HepG2 (cell line): ENCODE results near the gene PRR23A. TPM values are rescaled to one million over a fixed set of nuclear protein-coding genes. Genes with fewer than 3 reads are reported as not detected.

Source experiments
- ATAC-seq: fragments of 200-7000 bp; cut with Tn5 transposase; 3 replicates; pipeline ENCODE4 v1.9.1; 2020; ENCODE audit warnings: mild to moderate bottlenecking, moderate library complexity
- BruUV-seq: library from RNA; stranded (reverse); fragments of 400-500 nt; replicated peaks from 2 replicates; lab custom pipeline; 2021; lab: Mats Ljungman, UMichigan
- CTCF ChIA-PET: fragments of 300-600 bp; formaldehyde crosslinking; extraction: SDS; loops from one replicate; lab custom pipeline; 2021; ENCODE audit warnings: low total read pairs, inconsistent platforms, low intra/inter-chr PET ratio; lab: Yijun Ruan, JAX
- POLR2A ChIA-PET: fragments of 350-600 bp; sonication (Branson Sonifier 250); formaldehyde crosslinking; loops from one replicate; lab custom pipeline; 2020; ENCODE audit warnings: antibody characterized with exemption, inconsistent platforms; lab: Yijun Ruan, JAX
- DNase-seq: peaks from one replicate; pipeline ENCODE4 v3.0.0-alpha.2; 2015; ENCODE audit warnings: low spot score
- FAIRE-seq: peaks from 3 replicates; lab custom pipeline; 2011; peaks lifted over from hg19 to GRCh38; lab: Jason Lieb, UNC
- H2AFZ ChIP-seq: one replicate; pipeline ENCODE4 v1.6.1; 2011; ENCODE audit warnings: low read length, inconsistent platforms
- H3K27ac ChIP-seq: fragments of 300-600 bp; 3 replicates; pipeline ENCODE4 v1.8.0; 2011; ENCODE audit warnings: mixed run types, mild to moderate bottlenecking, mixed read lengths, low read length, inconsistent platforms; ENCODE audit not compliant: insufficient read depth; ENCODE audit errors: extremely low read length
- H3K27me3 ChIP-seq, 2 experiments: fragments of 200-600 bp in 1 of 2; 2 replicates in 1 of 2; 3 replicates in 1 of 2; pipeline versions ENCODE4 v1.6.0 to v1.8.0; 2011; ENCODE audit warnings: low read length in 2 of 2, mild to moderate bottlenecking in 2 of 2, moderate library complexity in 2 of 2, inconsistent platforms in 1 of 2; ENCODE audit not compliant: insufficient read depth in 2 of 2, control insufficient read depth in 1 of 2
- H3K36me3 ChIP-seq, 2 experiments: fragments of 200-600 bp in 1 of 2; replicated peaks in 1 of 2; 2 replicates in 1 of 2; 3 replicates in 1 of 2; pipeline versions ENCODE4 v1.5.1 to v1.8.0; 2011; ENCODE audit warnings: low read length in 2 of 2, inconsistent platforms in 1 of 2; ENCODE audit not compliant: insufficient read depth in 2 of 2, control insufficient read depth in 1 of 2
- H3K4me1 ChIP-seq: 2 replicates; pipeline ENCODE4 v1.5.1; 2012; ENCODE audit warnings: low read length, inconsistent platforms; ENCODE audit not compliant: insufficient read depth
- H3K4me2 ChIP-seq: 2 replicates; pipeline ENCODE4 v1.6.0; 2011; ENCODE audit warnings: low read depth, low read length, inconsistent platforms
- H3K4me3 ChIP-seq, 3 experiments: fragments of 200-600 bp in 1 of 3; sonication (generic), shearing (Covaris generic) in 1 of 3; replicated peaks in 1 of 3; 2 replicates each; pipeline ENCODE4 v1.5.1; 2011 to 2016; ENCODE audit warnings: low read length in 3 of 3, inconsistent platforms in 2 of 3, low read depth in 2 of 3, mild to moderate bottlenecking in 2 of 3, control low read depth in 1 of 3, mixed read lengths in 1 of 3; ENCODE audit not compliant: insufficient read depth in 1 of 3
- H3K79me2 ChIP-seq: one replicate; pipeline ENCODE4 v1.6.1; 2011; ENCODE audit warnings: low read length, inconsistent platforms; ENCODE audit not compliant: insufficient read depth
- H3K9ac ChIP-seq: 2 replicates; pipeline ENCODE4 v1.6.0; 2011; ENCODE audit warnings: mild to moderate bottlenecking, low read depth, low read length, inconsistent platforms; ENCODE audit not compliant: insufficient read depth
- H3K9me3 ChIP-seq: 2 replicates; pipeline ENCODE4 v1.5.1; 2012; ENCODE audit warnings: mild to moderate bottlenecking, low read length
- H4K20me1 ChIP-seq: 2 replicates; pipeline ENCODE4 v1.6.0; 2011; ENCODE audit warnings: inconsistent platforms, mild to moderate bottlenecking, low read length, moderate library complexity; ENCODE audit not compliant: insufficient read depth
- KAT8 ChIP-seq: IDR thresholded peaks from 2 replicates; pipeline ENCODE4 v1.6.1; 2016; ENCODE audit warnings: missing genetic modification reagents, missing compliant biosample characterization
- NR1H2 ChIP-seq: sonication (generic); formaldehyde crosslinking; IDR thresholded peaks from 2 replicates; pipeline ENCODE4 v1.8.1; 2022; ENCODE audit warnings: low read depth, missing genetic modification reagents, borderline replicate concordance
- POLR2A ChIP-seq, 2 experiments: IDR thresholded peaks; 2 replicates each; pipeline ENCODE4 v1.6.1; 2011; ENCODE audit warnings: low read depth in 2 of 2, low read length in 2 of 2, mild to moderate bottlenecking in 1 of 2, moderate library complexity in 1 of 2; ENCODE audit not compliant: insufficient read depth in 1 of 2
- SRSF4 ChIP-seq: fragments of 200-400 bp; formaldehyde crosslinking; IDR thresholded peaks from one replicate; pipeline ENCODE4 v1.6.1; 2018; ENCODE audit warnings: mild to moderate bottlenecking, low read depth, low read length, moderate library complexity; ENCODE audit not compliant: poor library complexity, severe bottlenecking
- ZBTB38 ChIP-seq: sonication (generic); formaldehyde crosslinking; IDR thresholded peaks from 2 replicates; pipeline ENCODE4 v1.5.1; 2020; ENCODE audit warnings: mild to moderate bottlenecking, missing genetic modification reagents
- ZNF101 ChIP-seq: sonication (generic); formaldehyde crosslinking; IDR thresholded peaks from 2 replicates; pipeline ENCODE4 v1.4.0; 2020; ENCODE audit warnings: mild to moderate bottlenecking, low read depth, missing genetic modification reagents, borderline replicate concordance
- ZNF337 ChIP-seq: sonication (generic); formaldehyde crosslinking; IDR thresholded peaks from 2 replicates; pipeline ENCODE4 v1.5.1; 2020; ENCODE audit warnings: missing genetic modification reagents, low read depth, mild to moderate bottlenecking, borderline replicate concordance
- ZNF446 ChIP-seq: sonication (generic); formaldehyde crosslinking; IDR thresholded peaks from 2 replicates; pipeline ENCODE4 v1.5.0; 2020; ENCODE audit warnings: mild to moderate bottlenecking, missing genetic modification reagents
- ZNF543 ChIP-seq: sonication (generic); formaldehyde crosslinking; IDR thresholded peaks from 2 replicates; pipeline ENCODE4 v1.4.0; 2020; ENCODE audit warnings: mild to moderate bottlenecking, missing genetic modification reagents
- ZNF746 ChIP-seq: sonication (generic); formaldehyde crosslinking; IDR thresholded peaks from 2 replicates; pipeline ENCODE4 v1.8.0; 2022; ENCODE audit warnings: mild to moderate bottlenecking, missing genetic modification reagents
- ZNF841 ChIP-seq: sonication (generic); formaldehyde crosslinking; IDR thresholded peaks from 2 replicates; pipeline ENCODE4 v1.8.1; 2023; ENCODE audit warnings: missing genetic modification reagents, borderline replicate concordance
- WGBS: methylation state at CpG from one replicate; pipeline ENCODE4 v1.1.6; 2017; ENCODE audit warnings: low lambda C conversion rate; 5-methylcytosine and 5-hydroxymethylcytosine counted together
- in situ Hi-C: cut with HindIII; loops from 2 replicates; pipeline ENCODE4 v1.10.0; 2017; ENCODE audit warnings: low pct_unique_long_range_greater_than_20kb; ENCODE audit not compliant: extremely low pct_ligation_motif_present
- intact Hi-C: fragments of 100-400 bp; cut with micrococcal nuclease; formaldehyde crosslinking; loops from one replicate; pipeline ENCODE4 v1.10.0; 2022; ENCODE audit not compliant: unreplicated experiment
- polyA plus RNA-seq, 8 experiments: library from polyadenylated mRNA; depleted of rRNA in 3 of 8; stranded (reverse) in 7 of 8; unstranded in 1 of 8; fragments of >200 nt; fragmentation: Illumina TruSeq in 4 of 8; extraction: Trizol in 4 of 8; gene quantifications; 2 replicates each; pipeline versions ENCODE4 v1.2.1 to v1.2.3, GENCODE V29; 2011 to 2016; ENCODE audit warnings: low read depth in 4 of 8, missing spikeins in 1 of 8, mixed read lengths in 1 of 8; ENCODE audit not compliant: insufficient read depth in 1 of 8
- total RNA-seq, 5 experiments: library from RNA; depleted of rRNA; stranded (reverse); fragments of >200 nt; fragmentation: Illumina TruSeq; extraction: Trizol; gene quantifications; 2 replicates each; pipeline ENCODE4 v1.2.3, GENCODE V29; 2016; ENCODE audit warnings: low read depth in 1 of 5
- TF ChIP-seq, protein P1 (sequence below): sonication (generic); formaldehyde crosslinking; IDR thresholded peaks from 2 replicates; pipeline ENCODE4 v1.5.0; 2020; ENCODE audit warnings: missing genetic modification reagents, mild to moderate bottlenecking, borderline replicate concordance
- TF ChIP-seq, protein P2 (sequence below): sonication (generic); formaldehyde crosslinking; conservative IDR thresholded peaks from 2 replicates; pipeline ENCODE4 v1.4.0; 2020; ENCODE audit warnings: missing genetic modification reagents

Gene PRR23A
- total and polyA plus RNA-seq, 2 of the 13 experiments (the other 11 are each of a cell fraction or from before 2014, with no cell fraction given), result not detected

GRCh38 chr3:139052802-139053600, 46.9 kb upstream of the PRR23A start:
- ChIA-PET POLR2A (no interaction called here), CTCF (no interaction called here)
- TF ChIP-seq ZNF337 (CRISPR knock-in tag), result peak; percentile 55; the same call in 1 of the 2 replicates
- no peak for TF ChIP-seq ZNF101 (CRISPR knock-in tag)
- TF ChIP-seq SRSF4, result no peak
- BruUV-seq, result no TSS peak
- no peak overlapping the region for H3K4me2 ChIP-seq
- no peaks in the 10 kb centered on the region for H3K27me3 ChIP-seq
- WGBS, result 0% methylated on average over 2 of the region's 2 CpGs
- no peak overlapping the region for H3K27ac ChIP-seq
- no peaks in the 10 kb centered on the region for H3K4me1 ChIP-seq
- H3K9me3 ChIP-seq, result peaks cover 11% of the 10 kb centered on the region
- no peak overlapping the region for H2AFZ ChIP-seq
- FAIRE-seq (no peak), ATAC-seq (no peak), DNase-seq (no peak)
- H3K9ac ChIP-seq, result no peak overlapping the region
- H3K79me2 ChIP-seq, result no peaks in the 10 kb centered on the region
- H4K20me1 ChIP-seq, result no peaks in the 10 kb centered on the region
- H3K36me3 ChIP-seq, result no peaks in the 10 kb centered on the region
- intact Hi-C loops (no loop called here), in situ Hi-C loops (no loop called here)
- no peak overlapping the region for H3K4me3 ChIP-seq

DNA sequence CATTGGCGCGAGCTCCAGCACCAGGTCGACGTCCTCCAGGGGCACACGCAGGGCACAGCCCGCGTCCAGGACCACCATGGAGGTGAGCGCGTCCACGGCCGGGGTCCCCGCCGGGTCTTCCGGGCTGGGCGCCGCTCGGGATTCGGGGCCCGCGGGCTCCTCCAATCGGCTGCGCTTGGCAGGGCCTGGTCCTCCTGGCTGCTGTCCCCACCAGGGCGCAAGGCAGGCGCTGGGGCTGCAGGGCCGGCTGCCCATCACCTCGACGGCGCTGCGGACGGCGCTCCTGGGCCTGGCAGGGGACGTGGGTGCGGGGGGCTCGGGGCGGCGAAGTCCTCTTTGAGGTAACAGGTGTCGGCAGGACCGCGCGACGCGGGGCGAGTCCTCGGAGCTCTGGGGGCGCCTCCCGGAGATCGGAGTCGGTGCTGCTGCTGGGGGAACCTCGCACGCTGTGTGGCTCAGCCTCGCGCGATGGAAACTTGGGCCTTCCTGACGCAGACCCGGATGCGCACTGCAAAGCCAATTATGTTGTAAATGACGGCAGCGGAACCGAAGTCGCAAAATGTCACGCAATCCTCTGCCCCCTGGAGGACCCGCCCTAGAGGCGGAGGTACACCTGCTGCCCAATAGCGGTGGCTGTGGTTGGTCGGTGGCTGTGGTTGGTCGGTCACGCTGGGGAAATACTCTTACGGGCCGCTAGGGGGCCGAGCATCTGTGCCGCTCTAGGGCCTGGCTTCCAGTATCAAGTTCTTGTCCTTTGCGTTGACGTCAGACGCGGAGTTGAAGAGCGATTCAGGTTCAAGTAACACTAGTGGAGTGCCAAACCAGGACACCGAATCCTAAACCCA, 38.5 kb upstream of the PRR23A start, which contains the start of gene PRR23C:
PRR23C (minus strand) TSS at position 527 of the 845 bp plus-strand sequence; CDS start at position 255, 272 bp downstream.
- Histone ChIP-seq H3K27me3 (no peaks in the 10 kb centered on the region), H3K4me2 (no peak within 1 kb of the TSS), H2AFZ (no peak within 1 kb of the TSS), H3K27ac (no peak within 1 kb of the TSS), H3K9me3 (no peaks in the 10 kb centered on the region), H3K36me3 (no peaks in the 10 kb centered on the region), H3K9ac (no peak within 1 kb of the TSS), H4K20me1 (no peaks in the 10 kb centered on the region), H3K4me1 (no peaks in the 10 kb centered on the region), H3K4me3 (no peak within 1 kb of the TSS), H3K79me2 (no peaks in the 10 kb centered on the region)
- POLR2A ChIA-PET, result no interaction called here
- DNase-seq (no peak), ATAC-seq (no peak), FAIRE-seq (no peak)
- 92% methylated on average over 43 of the region's 77 CpGs for WGBS
- BruUV-seq, result no TSS peak
- intact Hi-C loops (no loop called here), in situ Hi-C loops (no loop called here)
- CTCF ChIA-PET, result no interaction called here
- TF ChIP-seq ZBTB38, result no peak
- no peak for TF ChIP-seq NR1H2 (CRISPR knock-in tag)
- TF ChIP-seq, protein P1, sequence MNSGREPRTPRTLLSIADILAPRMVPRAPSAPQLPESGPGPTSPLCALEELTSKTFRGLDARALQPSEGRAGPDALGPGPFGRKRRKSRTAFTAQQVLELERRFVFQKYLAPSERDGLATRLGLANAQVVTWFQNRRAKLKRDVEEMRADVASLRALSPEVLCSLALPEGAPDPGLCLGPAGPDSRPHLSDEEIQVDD, result no peak
- TF ChIP-seq ZNF841 (CRISPR knock-in tag), result no peak
- TF ChIP-seq, protein P2, sequence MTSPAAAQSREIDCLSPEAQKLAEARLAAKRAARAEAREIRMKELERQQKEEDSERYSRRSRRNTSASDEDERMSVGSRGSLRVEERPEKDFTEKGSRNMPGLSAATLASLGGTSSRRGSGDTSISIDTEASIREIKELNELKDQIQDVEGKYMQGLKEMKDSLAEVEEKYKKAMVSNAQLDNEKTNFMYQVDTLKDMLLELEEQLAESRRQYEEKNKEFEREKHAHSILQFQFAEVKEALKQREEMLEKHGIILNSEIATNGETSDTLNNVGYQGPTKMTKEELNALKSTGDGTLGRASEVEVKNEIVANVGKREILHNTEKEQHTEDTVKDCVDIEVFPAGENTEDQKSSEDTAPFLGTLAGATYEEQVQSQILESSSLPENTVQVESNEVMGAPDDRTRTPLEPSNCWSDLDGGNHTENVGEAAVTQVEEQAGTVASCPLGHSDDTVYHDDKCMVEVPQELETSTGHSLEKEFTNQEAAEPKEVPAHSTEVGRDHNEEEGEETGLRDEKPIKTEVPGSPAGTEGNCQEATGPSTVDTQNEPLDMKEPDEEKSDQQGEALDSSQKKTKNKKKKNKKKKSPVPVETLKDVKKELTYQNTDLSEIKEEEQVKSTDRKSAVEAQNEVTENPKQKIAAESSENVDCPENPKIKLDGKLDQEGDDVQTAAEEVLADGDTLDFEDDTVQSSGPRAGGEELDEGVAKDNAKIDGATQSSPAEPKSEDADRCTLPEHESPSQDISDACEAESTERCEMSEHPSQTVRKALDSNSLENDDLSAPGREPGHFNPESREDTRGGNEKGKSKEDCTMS, result no peak
- no peak for TF ChIP-seq ZNF446 (CRISPR knock-in tag)
- TF ChIP-seq ZNF543, result no peak
- TF ChIP-seq ZNF746 (CRISPR knock-in tag), result no peak
- no peak for TF ChIP-seq POLR2A (IDR thresholded peaks at IDR 0.05; ENCODE audit: insufficient read depth in 1 of 2, low read depth in 2 of 2, low read length in 2 of 2)
- TF ChIP-seq KAT8 (CRISPR knock-in tag), result no peak
